ENCODE data around the gene GPR78.

Gene GPR78

DNA sequence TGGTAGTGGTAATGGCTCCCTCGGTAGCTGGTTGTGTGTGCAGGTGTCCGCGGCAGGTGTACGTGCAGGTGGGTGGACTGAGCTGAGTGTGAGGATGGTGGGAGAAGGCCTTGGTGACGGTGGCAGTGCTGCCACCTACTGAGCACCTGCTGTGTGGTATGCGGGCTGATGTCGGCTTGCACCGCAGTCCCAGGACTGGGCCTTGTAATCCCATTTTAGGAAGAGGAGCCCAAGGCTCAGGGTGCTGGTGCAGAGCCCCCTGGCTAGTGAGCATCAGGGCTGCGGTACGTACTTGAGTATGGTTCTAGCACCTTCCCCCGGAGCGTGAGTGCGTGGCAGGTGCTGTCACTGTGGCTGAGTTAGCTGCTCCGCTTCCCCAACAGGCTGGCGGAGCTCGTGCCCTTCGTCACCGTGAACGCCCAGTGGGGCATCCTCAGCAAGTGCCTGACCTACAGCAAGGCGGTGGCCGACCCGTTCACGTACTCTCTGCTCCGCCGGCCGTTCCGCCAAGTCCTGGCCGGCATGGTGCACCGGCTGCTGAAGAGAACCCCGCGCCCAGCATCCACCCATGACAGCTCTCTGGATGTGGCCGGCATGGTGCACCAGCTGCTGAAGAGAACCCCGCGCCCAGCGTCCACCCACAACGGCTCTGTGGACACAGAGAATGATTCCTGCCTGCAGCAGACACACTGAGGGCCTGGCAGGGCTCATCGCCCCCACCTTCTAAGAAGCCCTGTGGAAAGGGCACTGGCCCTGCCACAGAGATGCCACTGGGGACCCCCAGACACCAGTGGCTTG is 6.7 kb downstream of the GPR78 start:
- Mint-ChIP-seq H3K27me3 (peaks cover 8% of the 10 kb centered on the region), H3K4me1 (no peaks in the 10 kb centered on the region), H3K9me3 (no peaks in the 10 kb centered on the region), H3K36me3 (no peaks in the 10 kb centered on the region), H3K4me3 (no peak overlapping the region), H3K27ac (no peak overlapping the region)

DNA sequence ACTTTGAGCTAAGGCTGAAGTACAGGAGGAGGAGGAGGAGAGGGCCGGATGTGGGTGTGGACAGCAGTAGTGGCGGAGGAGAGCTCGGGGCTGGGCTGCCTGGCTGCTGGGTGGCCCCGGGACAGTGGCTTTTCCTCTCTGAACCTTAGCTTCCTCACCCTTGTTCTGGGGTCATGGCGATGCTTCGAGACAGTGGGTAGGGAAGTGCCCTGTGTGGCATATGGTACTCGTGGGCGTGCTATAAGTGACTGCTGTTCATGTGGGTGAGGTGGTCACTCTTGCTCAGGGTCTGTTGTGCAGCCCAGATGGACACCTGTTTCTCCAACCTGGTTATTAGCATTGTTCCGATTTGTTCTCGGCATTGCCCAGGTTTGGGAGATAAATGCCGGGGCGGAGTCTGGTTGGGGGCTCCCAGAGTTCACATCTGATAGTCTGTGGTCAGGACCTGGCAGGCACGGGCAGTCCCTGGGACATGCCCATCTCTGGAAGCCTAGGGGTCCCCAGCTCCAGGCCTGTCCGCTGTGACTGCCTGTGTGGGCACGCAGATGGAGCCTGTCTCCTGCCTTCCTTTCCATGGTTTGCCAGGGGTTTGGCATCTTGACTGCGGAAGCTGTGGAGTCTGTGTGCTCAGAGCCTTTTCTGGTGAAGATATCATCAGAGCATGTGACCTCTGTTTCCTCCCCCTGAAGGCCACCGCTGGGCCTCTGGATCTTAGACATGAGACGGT is 7.4 kb downstream of the GPR78 start:
- no peaks in the 10 kb centered on the region for H3K9me3 Mint-ChIP-seq
- H3K27me3 Mint-ChIP-seq = peaks cover 8% of the 10 kb centered on the region
- no peak overlapping the region for H3K4me3 Mint-ChIP-seq

DNA sequence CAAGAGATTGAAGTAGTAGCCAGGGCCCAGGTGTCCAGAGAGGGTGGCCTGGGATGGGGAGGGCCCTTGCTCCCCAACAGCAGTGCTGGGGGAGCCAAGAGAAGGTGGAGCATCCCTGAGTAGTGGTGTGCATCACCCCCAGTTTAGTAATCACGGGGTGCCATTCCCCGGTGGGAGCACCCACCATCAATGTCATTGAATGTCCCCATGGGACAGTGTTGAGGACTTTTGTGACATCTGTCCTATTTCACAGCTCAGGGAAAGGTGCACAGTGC is 7.9 kb downstream of the GPR78 start:
- no peaks in the 10 kb centered on the region for H3K9me3 Mint-ChIP-seq
- H3K36me3 Mint-ChIP-seq = no peaks in the 10 kb centered on the region
- no peaks in the 10 kb centered on the region for H3K4me1 Mint-ChIP-seq
- H3K4me3 Mint-ChIP-seq = no peak overlapping the region
- peaks cover 8% of the 10 kb centered on the region for H3K27me3 Mint-ChIP-seq
- H3K27ac Mint-ChIP-seq = no peak overlapping the region

More for the DNA sequence above, 7.4 kb downstream of the GPR78 start:
- no peak overlapping the region for H3K27ac Mint-ChIP-seq
- no peaks in the 10 kb centered on the region for H3K36me3 Mint-ChIP-seq
- H3K4me1 Mint-ChIP-seq = no peaks in the 10 kb centered on the region

DNA sequence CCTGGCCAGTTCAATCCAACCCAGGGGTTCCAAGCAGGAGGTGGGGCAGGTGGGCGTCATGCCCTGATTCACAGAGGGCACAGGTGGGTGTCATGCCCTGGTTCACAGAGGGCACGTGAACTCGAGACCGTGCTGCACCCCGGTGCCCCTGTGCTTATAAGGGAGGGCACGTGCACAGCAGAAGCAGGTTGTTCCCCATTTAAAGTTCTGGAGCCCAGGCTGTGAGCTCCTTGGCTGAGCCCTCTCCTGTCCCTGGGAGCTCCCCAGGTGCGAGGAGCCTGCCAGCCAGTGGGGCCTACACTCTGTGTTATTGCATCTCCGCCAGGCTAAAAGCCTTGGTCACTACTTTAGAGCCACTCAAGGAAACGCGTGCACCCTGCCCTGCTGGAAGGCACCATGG is 9.1 kb downstream of the GPR78 start:
- H3K27me3 Mint-ChIP-seq = peaks cover 8% of the 10 kb centered on the region

DNA sequence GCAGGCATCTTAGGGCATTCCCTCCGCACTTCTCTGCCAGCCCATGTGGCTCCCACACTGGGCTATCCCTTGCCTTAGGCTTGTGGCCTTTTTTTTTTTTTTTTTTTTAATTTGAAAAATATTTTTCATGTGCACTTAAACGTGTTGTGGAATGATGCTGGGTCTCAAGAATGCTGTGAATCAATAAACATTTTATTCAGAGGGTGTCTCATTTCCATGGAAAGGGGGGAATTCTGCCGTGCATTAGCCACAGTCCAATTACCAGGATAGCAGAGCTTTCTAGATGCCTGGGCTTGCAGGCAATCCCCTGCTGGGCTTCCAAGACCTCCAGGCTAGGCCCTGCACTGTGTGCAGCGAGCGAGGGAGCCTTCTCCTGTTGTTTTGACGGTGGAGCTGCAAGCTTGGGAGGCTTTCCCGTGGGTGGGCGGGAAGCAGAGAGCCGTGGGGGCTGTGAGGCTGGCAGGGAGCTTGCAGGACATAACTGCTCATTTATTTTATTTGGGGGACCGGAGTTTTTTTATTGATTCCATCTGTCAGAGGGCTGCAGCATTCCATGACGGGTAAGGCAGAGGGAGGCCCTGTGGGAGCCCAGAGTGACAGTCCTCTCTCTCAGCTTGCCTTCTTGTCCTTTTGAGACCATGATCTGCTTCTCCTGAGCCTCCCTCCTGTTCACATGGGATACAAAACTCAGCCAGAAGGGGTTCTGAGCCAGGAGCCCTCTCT is 9.8 kb downstream of the GPR78 start:
- no peaks in the 10 kb centered on the region for H3K36me3 Mint-ChIP-seq
- H3K4me1 Mint-ChIP-seq = no peaks in the 10 kb centered on the region
- H3K27me3 Mint-ChIP-seq = peaks cover 10% of the 10 kb centered on the region
- no peaks in the 10 kb centered on the region for H3K9me3 Mint-ChIP-seq
- no peak overlapping the region for H3K4me3 Mint-ChIP-seq
- no peak overlapping the region for H3K27ac Mint-ChIP-seq

More for the DNA sequence above, 9.1 kb downstream of the GPR78 start:
- H3K27ac Mint-ChIP-seq = no peak overlapping the region
- H3K4me1 Mint-ChIP-seq = no peaks in the 10 kb centered on the region
- H3K36me3 Mint-ChIP-seq = no peaks in the 10 kb centered on the region
- no peaks in the 10 kb centered on the region for H3K9me3 Mint-ChIP-seq
- H3K4me3 Mint-ChIP-seq = no peak overlapping the region

DNA sequence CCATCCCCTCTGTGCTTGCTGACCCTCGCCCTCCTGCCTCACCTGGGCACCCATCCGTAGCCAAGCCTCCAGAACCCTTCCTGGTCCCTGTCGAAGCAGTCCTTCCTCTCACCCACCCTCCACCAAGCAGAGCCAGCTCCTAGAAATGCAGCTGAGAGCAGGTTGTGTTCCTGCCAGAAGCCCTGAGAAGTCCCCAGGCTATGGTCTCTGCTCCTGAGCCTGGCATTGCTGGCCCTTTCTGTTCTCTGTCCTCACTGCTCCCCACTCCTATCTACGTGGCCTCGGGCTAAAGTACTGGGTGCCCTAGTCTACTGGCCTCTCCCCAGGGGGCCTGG is 10.3 kb downstream of the GPR78 start:
- H3K4me3 Mint-ChIP-seq = no peak overlapping the region

DNA sequence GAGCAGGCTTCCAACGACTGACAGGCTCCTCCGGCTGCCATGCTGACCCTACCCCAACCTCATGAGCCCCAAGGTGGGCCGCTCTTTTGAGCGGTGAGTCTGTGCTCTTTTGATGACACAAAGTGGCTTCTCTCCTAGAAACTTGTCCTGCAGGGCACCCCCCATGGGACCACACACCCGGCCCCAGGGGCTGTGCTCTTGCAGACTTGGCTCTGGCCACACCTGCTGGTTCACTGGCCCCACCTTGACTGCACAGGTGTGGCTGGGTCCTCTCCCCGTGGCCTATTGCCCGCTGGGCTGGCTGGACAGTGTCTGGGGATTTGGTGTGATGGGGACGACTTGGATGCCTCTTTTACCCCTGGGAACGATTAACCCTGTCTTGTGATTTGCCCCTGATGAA is 10.9 kb downstream of the GPR78 start:
- no peak overlapping the region for H3K27ac Mint-ChIP-seq
- H3K4me3 Mint-ChIP-seq = no peak overlapping the region
- H3K9me3 Mint-ChIP-seq = no peaks in the 10 kb centered on the region
- peaks cover 12% of the 10 kb centered on the region for H3K27me3 Mint-ChIP-seq
- H3K36me3 Mint-ChIP-seq = no peaks in the 10 kb centered on the region
- H3K4me1 Mint-ChIP-seq = no peaks in the 10 kb centered on the region

More for the DNA sequence above, 10.3 kb downstream of the GPR78 start:
- H3K27ac Mint-ChIP-seq = no peak overlapping the region
- H3K4me1 Mint-ChIP-seq = no peaks in the 10 kb centered on the region
- H3K27me3 Mint-ChIP-seq = peaks cover 10% of the 10 kb centered on the region
- H3K9me3 Mint-ChIP-seq = no peaks in the 10 kb centered on the region
- H3K36me3 Mint-ChIP-seq = no peaks in the 10 kb centered on the region

DNA sequence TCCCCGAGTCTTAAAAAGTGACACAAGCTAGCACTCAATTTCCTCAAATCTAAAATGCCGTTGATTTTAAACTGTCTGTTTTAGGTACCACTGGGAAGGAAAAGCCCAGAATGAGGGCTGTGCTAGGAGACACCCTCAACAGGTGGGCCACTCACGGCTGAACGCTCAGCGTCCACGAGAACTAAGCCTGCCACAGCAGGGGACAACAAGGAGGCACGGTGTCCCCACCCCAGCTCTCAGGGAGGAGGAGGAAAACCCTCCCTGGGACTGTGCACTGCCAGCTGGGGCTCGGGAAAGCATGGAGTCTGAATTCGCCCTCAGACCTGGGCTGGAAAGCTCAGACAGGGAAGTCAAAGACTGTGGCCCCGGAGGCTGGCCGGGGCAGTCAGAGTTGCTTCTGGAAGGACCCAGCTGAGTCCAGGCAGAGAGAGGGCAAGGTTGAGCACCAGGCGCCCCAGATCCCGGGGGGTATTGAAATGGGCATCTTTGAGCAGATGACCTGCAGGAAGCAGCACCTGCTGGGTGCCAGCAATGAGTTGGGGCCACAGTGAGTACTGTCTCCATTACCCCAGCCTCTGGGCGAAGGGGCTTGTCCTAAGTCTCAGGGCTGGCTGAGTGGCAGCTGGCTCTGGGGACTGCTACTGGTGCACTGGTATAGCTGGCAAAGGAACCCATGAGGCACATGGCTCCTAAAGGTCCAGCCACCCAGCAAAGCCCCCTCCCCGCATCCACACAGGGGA is 11.6 kb downstream of the GPR78 start:
- Mint-ChIP-seq H3K36me3 (no peaks in the 10 kb centered on the region), H3K27ac (no peak overlapping the region), H3K4me3 (no peak overlapping the region), H3K4me1 (no peaks in the 10 kb centered on the region), H3K9me3 (no peaks in the 10 kb centered on the region), H3K27me3 (peaks cover 12% of the 10 kb centered on the region)

DNA sequence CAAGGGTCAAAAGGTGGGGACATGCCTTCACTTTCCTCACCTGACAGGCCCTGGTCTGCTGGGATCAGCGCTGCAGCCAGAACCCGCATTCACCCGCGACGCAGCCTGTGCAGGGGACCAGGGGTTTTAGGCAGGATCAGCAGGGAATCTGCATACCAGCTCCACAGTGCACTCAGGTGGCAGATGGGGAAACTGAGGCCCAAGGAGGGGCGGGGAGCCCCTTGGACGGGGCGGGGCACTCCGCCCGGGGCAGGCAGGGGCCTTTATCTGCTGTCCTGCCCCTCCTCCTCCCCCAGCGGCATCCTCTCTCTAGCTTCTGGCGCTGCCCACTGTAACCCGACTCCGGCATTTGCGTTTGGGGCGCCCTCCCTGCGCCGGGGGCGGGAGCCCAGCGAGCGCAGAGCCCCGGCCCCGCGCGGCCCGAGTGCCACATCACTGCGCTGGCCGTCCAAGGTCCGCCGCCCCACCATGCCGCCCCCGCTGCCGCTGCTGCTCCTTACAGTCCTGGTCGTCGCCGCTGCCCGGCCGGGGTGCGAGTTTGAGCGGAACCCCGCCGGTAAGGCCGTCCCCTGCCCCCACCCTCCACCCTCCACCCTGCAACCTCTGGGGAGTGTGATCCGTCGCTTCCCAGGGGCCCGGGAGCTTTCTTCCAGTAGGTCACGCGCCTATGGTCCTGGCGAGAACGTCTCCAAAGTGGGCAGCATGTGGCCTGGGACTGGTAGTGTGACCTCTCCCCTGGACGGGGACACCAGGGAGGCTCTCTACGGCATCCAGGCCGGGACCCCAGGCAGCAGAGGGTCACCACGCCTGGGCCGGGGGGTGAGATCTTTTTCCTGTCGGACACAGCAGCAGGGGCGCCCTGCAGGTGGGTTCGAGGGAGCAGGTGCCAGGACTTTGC is 12.4 kb downstream of the GPR78 start, which contains the start of gene CPZ:
CPZ (plus strand) TSS at position 400 of the 898 bp plus-strand sequence; CDS start at position 469, 69 bp downstream.
- H3K36me3 Mint-ChIP-seq = no peaks in the 10 kb centered on the region
- H3K9me3 Mint-ChIP-seq = no peaks in the 10 kb centered on the region

DNA sequence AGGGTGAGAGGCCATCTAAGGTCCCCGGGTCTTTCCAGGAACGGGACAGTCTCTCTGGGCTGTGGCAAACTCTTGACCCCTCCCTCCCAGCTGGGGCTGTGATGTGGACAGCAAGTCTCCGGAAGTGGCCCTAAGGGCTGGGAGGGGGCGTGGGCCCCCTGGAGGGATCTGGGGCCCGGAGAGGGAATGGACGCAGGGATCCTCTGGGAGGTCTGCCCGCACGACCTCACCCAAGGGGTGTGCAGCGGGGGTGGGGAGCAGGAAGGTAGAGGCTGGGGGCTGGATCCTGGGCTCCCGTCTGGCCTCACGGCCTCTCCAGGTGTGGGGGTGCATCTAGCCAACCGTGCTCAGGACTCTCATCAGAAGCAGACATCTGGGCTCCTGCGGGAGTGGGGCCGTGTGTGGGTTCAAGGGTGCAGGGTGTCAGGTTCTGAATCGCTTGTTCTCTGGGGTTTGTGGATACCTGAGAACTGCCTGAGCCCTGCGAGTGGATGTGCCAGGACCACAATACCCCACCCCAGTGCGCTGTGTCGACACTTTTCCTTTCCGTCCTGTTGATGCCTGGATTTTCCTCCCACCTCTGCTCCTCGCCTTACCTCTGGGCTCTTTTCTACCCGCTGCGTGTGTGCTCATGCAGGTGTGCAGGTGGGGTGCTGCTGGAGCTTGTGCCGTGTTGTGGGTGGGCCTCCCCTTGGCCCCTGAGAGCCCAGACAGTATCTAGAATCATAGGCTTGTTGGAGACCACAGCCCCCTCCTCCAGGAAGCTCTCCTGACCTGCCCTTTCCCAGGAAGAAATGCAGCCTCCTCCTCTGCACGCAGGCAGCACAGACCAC is 13.3 kb downstream of the GPR78 start:
- Mint-ChIP-seq H3K4me1 (no peaks in the 10 kb centered on the region), H3K4me3 (no peak overlapping the region), H3K27me3 (peaks cover 12% of the 10 kb centered on the region), H3K27ac (no peak overlapping the region), H3K9me3 (no peaks in the 10 kb centered on the region), H3K36me3 (no peaks in the 10 kb centered on the region)

More for the DNA sequence above, 12.4 kb downstream of the GPR78 start, which contains the start of gene CPZ:
- Mint-ChIP-seq H3K27ac (no peak within 1 kb of the TSS), H3K4me3 (no peak within 1 kb of the TSS), H3K27me3 (peaks cover 12% of the 10 kb centered on the region), H3K4me1 (no peaks in the 10 kb centered on the region)

DNA sequence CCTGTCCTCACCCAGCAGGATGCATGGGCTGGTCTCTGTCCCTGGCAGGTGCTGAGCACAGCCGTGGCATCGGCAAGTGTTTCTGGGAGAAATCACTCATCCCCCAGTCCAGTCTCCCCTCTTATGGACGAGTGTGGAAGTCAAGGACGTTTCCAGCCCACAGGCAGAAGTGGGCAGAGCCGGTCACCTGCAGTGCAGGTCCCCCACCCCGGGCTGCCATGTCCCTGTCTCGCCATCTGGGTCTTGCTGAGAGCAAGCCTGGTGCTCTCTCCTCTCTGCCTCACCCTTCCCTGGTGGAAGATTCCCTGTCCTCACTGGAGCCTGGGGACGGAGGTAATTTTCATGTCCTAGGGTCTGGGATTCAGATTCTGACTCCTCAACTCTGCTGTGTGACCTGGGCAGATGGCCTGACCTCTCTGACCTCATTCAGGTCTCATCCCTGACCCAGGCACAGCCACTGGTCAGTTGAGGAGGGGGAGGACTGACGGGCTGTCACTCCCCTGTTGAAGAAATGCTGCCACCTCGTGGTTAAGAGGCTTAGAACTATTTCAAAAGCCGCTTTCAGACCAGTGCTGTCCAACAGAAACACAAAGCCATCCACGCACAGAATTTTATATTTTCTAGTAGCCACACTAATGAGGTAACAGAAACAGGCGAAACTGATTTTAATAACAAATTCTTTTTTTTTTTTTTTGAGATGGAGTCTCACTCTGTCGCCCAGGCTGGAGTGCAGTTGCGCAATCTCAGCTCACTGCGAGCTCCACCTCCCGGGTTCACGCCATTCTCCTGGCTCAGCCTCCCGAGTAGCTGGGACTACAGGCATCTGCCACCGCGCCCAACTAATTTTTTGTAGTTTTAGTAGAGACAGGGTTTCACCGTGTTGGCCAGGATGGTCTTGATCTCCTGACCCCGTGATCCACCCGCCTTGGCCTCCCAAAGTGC is 14.2 kb downstream of the GPR78 start:
- Mint-ChIP-seq H3K36me3 (no peaks in the 10 kb centered on the region), H3K4me1 (no peaks in the 10 kb centered on the region), H3K27ac (peak overlapping the region; percentile 51), H3K9me3 (no peaks in the 10 kb centered on the region), H3K4me3 (no peak overlapping the region), H3K27me3 (peaks cover 12% of the 10 kb centered on the region)

DNA sequence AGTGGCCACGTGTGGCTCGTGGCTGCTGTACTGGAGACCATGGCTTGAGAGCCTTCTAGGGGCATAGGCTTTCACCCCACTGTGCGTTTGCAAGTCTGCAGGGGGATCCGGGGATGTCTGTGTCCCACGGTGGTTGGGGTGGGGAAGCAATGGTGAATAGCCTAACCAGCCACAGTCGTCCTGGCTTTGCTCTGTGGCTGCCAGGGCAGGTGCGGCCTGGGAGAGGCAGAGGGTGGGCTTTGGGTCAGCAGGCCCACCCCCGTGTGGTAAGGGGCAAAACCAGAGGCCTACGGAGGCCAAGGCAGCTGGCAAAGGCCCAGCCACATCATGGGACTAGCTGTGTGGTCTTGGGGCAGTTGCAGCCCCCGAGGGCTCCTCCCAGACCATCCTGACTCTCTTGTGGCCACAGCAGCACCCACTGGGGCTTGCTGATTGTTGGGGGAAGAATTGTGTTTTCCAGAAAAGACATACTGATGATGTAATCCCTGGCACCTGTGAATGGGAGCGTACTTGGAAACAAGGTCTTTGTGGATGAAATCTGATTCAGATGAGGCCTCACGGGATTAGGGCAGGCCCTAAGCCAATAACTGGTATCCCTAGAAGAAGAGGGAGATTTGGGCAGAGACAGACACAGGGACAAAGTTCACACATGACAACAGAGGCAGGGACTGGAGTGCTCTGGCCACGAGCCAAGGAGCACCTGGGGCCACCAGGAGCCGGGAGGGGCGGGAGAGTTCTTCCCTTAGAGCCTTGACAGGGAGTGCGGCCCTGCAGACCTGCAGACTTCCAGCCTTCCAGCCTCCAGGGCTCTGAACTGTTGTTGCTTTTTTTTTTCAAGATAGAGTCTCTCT is 15.3 kb downstream of the GPR78 start:
- Mint-ChIP-seq H3K4me1 (no peaks in the 10 kb centered on the region), H3K9me3 (no peaks in the 10 kb centered on the region), H3K27ac (no peak overlapping the region), H3K36me3 (no peaks in the 10 kb centered on the region), H3K27me3 (peaks cover 10% of the 10 kb centered on the region), H3K4me3 (no peak overlapping the region)

All from activated naive CD4-positive, alpha-beta T cell treated with anti-CD3 and anti-CD28 coated beads, Interleukin-2, amount 50 U/mL, for 24 hours (primary cell).